HG03175 (cell line): ENCODE results near the gene RUNX3.
"Not testable (repeated sequence)": the region's sequence is repeated elsewhere in the genome, so short reads cannot be mapped to it uniquely, and the experiment has no call there.

Experiments used
- ATAC-seq: cut with Tn5 transposase; IDR thresholded peaks from one replicate; pipeline ENCODE4 v1.9.1; 2021; ENCODE audit warnings: mild to moderate bottlenecking, moderate library complexity; ENCODE audit not compliant: unreplicated experiment

RUNX3 gene

DNA sequence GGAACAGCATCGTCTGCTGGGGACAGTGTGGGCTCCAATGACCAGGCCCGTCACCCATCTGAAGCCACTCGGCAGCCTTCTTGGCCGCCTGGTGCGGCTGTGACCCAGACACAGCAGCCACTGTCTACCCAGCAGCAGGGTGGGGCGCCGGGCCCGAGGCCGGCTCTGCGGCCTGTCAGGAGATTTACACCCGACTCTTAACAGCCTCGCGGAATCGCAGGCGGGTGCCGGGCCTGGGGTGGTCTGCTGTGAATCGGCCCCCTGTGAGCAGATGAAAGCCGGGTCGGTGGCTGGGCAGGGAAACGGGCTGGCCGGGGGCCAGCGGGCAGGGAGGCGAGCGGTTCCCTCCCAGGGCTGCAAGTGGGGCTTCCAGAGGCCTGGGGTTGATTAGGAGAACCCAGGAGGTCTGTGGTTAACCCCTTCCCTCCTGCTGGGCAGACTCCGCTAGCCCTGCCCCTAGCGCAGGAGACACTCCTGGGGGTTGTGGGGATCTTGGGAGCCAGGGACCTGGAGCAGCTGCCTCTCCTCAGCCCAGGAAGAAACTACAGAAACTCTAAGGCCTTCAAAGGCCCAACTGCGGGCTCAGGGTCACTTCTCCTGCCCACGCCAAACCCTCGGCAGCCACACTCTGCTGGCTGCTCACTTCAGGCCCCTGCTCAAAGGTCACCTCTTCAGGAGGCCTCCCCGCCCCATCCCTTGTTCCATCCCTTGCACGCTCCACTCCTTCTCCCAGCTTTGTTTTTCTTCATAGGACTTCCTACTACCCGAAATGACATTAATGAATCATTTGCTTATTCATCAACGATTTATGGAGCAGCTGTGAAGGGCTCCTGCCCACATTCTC is 15.6 kb downstream of the RUNX3 start:
- ATAC-seq: no peak

DNA sequence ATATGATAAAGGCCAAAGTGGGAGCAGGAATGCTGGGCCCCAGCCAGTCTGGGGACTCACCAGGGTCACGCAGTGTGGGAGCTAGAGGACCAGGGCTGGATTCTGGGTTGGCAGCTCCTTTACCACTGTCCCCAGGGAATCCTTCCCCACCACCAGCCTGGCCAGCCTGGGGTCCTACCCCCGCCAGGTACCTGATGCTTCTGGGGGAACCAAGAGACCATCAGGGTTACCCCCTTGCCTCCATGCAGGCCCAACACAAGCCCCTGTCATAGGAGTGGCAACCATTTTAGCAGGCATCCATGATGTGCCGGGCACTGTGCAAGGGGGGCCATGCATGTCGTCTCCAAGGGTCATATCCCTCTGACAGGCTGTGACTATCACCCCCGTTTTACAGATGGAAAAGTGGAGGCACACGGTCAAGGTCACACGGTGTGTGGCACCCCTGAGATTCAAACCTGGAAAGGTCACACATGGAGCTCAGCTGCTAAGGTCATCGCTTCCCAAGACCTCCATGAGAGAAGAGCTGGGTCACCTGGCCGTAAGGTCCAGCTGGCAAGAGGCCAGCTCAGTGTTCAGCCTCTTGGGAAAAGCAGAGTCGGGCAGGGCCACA is 16.4 kb downstream of the RUNX3 start:
- ATAC-seq: no peak

DNA sequence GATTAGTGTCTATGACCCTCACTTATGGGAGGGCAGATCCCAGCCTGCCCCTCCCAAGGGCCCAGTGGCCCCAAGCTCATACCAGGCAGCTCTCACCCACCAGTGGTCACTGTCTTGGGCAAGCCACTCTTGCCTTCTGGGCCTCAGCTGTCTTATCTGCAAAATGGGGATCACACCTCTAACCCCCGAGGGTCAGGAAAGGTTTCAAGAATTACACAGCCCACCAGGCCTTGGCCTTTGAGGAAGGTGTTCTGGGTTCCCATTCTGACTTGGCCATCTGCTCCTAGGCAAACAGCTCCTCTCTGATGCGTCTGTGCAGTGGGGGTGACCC is 16.8 kb downstream of the RUNX3 start:
- ATAC-seq: no peak

DNA sequence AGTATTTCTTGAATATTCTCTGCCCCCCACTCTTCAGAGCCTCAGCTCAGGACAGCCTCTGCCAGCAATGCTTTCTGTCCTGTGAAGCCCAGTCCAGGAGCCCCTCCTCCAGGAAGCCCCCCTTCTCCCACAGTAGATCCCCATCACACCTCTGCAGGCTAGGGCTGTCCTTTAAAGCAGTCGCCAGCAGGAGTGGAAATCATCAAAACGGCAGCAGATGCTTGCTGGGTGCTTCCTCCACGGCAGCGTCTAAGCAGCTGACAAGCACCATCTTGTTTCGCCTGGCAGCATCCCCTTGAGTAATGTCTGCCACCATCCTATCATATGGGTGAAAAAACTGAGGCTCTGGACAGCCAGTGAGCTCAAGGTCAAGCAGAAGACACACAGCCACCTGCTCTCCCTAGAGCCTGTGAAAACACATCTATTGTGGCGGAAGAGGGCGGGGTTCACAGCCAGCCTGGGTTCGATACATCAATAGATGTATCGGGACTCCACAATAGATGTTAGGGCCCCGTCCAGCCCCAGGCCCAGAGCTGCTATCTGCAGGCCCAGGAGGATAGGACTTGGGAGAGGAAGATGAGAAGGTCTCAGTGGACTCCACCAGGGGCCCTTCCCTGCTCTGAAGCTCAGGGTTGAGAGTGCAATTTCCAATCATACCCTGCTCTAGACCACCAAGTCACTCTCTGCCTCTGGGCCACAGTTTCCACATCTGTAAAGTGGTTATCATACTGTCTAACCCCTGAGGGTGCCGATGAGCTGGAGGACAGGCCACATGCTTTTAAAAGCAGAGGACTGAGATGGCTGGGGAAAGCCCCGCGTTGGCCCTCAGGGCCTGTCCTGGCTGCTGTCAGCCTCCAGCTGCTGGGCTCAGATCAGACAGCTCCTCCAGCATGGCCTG is 17.5 kb downstream of the RUNX3 start:
- ATAC-seq: no peak

DNA sequence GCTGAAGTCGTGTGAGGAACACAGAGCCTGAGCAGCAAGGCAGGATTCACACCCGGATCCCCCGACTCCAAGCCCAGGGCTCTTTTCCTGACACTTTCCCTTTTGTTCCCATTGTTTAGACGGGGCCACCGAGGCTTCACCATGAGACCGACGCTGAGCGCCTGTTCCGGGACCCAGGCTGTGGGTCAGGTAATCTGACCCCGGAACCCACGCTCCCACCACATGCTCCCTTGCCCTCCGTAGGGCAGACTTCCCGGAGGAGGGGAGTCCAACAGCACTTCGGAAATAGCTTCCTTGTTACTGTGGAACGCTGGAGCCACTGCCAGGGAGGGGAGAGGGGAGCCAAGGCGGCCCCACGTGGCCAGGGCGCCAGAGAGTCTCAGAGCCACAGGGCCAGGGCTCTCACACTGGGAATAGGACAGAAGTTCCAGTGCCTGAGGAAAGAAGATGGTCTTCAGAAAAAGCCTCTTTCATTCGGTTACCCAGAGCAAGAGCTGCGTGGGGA is 18.4 kb downstream of the RUNX3 start:
- no peak for ATAC-seq

DNA sequence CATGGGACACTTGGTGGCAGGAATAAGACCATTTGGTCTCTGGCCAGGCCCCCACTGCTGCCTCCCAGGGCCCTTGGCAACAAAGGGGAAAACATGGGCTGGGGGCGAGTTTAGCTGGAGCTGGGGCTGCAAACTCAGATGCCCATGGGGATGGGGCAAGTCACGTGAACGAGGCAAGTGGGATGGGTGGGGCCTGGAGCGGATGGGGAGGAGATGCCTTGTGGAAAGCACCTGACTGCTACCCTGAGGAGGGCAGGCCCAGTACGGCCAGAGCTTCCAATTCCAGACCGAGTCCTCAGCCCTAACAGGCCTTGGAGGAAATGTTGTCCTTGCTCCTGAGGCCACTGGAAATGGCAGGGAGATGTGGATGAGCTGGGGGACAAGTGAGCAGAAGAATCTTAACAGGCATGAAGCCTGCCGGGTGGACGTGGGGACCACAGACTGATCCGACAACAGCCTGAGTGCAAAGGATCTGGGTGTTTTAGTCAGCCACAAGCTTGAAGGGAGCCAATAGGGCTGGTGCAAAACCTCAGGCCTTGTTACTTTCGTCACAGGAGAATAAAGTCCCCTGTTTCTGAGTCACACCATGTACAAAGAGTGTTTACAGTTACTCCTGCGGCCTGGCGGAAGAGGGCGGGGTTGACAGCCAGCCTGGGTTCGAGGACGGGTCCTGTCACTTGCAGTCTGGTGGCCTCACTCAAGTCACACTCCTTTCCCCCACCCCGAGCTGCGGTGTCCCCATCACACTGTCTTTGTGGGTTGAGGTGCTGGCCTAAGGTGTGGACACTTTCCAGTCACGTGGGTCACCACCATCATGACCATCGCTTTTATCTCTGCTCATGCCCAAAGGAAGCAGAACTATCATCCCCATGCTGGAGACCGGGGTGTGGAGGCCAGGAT is 19.1 kb downstream of the RUNX3 start:
- ATAC-seq: no peak

DNA sequence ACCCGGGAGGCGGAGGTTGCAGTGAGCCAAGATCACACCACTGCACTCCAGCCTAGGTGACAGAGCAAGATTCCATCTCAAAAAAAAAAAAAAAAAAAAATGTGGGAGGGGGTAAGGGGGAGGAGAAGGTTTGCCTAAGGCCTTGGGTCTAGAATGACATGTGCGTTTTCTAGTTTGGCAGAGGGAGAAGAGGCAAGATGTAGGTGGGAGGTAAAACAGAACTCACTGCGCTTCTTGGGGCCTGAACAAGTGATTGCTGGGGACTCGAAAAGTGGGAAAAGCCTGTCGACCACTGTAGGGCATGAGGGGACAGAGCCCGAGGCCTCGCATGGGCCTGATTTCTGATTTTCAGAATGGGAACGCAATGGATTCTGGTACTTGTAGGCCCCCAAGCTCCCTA is 19.9 kb downstream of the RUNX3 start:
- no peak for ATAC-seq

DNA sequence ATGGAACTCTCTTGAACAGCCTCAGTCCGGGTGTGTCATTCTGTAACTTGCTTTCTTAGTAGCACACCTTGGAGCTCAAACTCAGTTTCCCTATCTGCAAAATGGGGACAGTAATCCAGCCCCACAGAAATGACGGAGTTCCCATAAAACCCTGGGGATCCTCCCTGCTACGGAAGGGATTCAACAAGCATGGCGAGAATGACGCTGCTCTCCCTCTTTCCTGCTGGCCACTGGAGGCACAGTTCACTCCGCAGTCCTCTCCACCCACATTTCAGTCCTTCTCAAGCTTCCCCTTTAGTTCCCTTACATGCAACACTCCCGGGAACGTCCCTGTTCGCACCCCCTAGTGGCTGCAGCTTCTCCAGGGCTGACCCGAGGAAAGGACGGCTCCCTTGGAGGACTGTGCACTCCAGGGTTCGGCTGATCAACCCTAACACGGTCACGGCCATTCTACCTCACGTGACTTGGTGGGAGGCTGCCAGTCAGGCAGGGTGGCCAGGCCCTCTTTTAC is 20.6 kb downstream of the RUNX3 start:
- ATAC-seq: no peak

DNA sequence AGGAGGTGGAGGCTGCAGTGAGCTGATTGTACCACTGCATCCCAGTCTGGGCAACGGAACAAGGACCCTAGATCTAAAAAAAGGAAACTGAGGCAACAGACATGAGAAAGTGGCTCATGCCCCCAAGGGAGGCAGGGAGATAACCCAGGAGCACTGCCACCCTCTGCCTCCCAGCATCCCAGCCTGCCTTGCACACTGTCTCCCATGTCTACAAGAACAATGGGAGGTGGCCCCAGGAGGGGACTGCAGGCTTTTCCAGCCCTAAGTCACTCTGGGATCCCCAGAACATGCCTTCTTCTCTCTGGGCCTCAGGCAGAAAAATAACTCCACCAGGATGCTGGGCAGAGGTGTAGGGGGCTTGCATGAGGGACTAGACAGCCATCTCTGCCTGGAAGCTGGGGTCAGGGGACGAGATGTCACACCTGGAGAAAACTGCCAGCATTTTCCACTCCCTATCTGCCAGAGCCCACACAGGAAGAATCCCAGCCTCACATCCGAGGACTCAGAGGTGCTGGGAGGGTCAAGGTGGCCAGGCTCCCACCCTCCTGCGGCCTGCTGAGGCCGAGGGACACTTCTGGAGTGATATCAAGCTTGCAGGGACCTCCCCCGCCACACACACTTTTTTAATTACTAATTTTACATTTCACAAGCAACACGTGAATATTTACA is 21.4 kb downstream of the RUNX3 start:
- ATAC-seq: no peak

DNA sequence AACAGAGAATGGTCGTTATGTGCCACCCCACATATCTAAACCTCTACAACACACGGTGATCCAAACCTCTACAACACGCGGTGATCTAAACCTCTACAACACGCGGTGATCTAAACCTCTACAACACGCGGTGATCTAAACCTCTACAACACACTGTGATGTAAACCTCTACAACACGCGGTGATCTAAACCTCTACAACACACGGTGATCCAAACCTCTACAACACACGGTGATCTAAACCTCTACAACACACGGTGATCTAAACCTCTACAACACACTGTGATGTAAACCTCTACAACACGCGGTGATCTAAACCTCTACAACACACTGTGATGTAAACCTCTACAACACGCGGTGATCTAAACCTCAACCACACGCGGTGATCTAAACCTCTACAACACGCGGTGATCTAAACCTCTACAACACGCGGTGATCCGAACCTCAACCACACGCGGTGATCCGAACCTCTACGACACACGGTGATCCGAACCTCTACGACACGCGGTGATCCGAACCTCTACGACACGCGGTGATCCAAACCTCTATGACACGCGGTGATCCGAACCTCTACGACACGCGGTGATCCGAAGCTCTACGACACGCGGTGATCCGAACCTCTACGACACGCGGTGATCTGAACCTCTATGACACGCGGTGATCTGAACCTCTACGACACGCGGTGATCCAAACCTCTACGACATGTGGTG is 22.3 kb downstream of the RUNX3 start:
- ATAC-seq: not testable (repeated sequence)

DNA sequence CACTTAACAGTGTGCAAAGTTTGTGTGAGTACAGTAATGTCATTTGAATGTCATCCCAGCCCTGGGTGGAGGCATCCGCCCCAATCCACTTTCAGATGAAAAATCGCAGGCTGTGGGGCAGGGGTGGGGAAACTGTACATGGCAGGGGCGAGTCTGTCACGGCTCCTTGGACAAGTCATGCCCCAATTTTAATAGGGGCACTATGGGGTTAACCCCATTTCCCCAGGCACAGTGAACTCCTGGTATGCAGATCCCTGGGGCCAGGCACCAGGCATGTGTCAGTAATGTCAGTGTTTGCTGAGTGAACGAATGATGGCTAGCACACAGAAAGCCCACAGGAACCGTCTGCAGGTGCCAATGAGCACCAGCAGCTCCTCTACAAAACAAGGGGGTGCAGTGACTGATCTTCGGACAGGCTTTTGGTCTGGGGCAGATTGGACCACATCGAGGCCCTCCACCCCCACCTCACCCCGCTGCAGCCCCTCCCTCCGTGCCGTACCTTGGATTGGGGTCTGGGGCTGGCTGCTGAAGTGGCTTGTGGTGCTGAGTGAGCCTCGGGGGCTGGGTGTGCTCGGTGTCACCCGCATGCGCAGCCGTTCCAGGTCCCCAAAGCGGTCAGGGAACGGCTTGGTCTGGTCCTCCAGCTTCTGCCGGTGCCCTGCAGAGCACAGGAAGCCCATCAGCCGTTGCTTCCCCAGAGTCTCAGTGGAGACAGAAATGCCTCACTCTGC is 23.2 kb downstream of the RUNX3 start:
- no peak for ATAC-seq

DNA sequence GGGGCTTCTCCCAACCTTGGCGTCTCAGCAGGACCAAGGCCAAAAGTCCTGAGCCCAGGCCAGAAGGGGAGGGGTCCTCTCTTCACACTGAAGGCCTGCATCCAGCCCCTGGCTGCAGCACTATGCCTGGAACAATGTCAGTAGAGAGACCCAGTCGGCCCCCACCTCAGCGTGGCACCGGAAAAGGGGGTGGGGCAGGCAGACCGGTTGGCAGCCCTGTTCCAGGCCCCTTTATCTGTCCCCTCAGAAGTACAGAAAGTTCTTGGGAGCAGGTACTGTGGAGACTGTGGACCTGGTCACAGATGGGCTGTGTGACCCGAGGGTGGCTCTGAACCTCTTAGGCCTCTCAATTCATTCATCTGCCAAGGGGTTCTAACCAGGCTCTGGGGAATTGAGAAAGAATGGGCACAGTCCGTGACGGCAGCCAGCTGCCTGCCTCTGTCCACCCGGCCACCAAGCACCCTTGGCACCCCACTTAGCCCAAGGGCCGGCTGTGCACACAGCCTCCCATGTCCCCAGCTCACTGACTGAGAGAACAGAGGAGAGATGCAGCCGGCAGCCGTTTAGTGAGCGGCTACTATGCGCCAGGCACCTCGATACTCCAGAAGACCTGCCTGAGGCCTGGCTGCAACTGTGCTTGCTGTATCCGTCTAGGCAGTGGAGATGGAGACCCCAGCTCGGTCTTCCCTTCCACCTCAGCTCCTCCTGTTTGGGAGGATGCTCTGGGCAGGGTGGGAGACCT is 23.9 kb downstream of the RUNX3 start:
- no peak for ATAC-seq

DNA sequence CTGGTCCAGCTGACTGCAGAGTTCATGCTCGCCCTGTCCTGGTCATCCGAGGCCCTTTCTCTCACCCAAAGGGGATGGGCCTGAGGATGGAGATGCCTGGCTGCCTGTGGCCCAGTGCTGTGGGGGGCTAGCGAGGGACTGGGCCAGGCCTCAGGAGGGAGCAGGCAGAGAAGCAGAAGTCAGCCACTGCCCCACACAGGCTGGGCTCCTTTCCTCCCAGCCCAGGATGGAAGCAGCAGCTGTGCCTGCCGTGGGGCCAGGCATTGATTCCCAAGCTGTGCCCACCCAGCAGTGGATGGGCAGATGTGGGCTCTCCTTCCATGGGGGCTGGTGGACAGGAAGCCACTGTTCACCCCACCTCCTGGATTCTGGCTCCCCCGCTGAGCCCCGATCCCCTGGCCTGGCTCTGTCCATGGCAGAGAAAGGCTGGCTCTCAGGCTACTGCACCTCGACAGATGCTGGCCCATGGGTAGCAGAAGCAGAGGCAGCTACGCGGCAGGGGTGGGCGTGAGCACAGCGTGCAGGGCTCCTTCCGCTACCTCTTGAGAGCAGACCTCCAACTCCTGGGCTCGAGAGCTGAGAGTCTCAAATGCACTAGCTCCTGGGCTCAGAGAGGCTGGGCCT is 24.6 kb downstream of the RUNX3 start:
- ATAC-seq: no peak

DNA sequence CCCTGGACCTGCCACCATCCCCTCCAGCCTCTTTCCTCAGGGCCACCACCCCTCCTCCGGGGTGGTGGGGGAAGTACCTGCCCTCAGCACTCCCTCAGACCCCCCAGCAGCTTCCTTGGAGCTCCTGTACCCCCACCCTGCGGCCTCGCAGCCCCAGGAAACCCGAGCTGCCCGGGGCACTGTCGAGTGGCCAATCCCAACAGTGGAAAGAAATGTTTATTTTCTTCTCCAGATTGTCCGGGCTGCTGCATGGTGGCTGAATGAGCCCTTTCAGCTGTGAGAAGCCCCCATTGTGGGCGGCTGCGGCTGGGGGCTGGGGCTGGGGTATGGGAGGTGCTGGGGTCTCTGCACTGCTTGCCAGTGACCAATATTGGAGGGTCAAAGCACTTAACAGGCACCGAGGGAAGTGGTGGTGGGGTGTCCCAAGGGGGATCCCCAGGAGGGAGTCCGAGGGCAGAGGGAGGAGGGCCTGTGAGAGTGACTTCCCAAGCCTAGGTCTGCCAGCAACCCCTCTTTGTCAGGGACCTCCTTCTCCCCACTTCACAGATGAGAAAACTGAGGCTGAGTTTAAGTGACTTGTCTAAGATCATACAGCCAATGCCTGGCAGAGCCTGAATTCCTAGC is 25.2 kb downstream of the RUNX3 start:
- no peak for ATAC-seq

DNA sequence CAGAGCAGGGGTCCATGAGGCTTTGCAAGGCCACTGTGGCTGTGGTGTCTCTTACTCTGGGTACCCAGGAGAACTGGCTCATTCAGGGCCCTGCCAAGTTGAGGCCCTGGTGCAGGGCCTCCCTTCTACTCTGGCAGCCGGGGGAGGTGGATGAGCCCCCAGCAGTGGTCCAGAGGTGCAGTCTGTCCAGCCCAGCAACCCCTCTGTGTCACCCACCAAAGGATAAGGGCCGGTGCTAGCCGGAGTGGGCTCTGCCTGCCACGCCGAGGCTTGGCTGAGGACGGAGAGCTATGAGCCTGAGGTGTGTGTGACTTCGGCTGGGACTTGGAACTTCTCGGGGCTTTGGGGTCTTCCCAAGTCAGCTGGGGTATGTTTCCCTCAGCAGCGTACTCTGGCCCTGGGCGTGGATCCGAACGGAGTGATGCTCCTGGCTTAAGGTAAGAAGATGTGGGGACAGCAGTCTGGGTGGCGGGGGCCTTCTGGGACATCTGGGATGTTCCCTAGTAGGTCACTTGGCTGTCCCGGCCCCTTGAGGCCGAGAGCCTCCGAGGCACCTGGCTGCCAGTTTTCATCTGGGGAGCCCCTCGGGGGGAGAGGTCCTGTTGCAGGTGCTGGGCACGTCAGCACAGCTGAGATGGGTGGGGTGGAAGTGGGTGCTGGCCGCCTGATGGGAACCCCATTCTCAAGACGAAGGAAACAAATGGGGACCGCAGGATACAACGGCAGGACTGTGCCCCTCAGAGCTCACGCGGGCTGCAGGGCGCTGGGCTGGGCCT is 25.9 kb downstream of the RUNX3 start:
- no peak for ATAC-seq

DNA sequence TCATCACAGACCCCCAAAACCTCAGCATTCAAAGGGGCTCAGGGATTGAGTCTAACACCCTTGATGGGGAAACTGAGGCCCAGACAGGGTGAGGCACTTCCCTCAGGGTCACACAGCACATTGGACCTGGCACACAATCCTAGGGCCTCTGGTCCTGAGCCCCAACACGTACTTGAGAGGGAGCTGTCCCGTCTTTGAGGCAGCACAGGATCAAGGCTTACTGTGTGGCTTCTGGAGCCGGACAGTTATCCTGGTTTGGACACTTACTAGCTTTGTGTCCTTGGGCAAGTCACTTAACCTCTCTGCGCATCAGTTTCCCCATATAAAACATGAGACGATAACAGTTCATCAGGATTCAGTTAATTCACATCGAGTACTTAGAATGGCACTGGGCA is 26.5 kb downstream of the RUNX3 start:
- ATAC-seq: no peak
